ENCODE results near the gene GCK.

DNA sequence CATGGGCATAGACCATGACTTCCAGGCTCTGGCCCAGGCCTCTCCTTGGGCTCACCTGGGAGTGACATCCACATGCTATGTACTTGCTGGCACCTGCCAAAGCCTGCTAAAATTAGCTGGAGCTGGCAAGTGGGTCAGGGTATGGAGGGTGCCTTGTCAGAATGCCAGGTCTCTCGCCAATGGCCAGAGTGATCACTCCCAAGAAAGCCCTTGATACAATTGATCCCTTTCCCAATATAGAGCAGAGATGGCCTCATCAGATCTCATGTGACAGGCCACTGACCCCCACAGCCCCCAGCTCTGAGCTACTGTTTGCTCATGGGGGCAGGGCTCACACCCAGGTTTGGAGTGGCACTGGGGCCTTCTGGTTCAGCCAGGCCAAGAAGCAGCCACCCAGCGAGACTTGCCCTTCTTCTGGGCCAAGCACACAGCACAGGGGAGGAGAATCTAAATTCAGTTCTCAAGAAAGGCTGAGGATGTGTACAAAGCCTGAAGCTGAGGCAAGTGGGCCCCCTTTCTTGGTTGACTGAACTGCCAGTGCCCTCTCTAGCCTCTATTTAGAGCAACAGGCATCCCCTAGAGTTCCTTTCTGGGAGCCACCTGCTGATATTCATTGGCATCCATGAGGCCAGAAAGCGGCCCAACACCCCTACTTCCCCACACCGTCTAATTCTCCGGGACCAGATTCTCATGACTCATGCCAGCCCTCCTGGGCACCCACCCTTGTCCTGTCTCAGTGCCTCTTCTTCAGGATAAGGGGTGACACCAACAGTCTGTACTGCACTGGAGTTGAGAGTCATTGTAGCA lies 29.2 kb downstream of the GCK start:
- TF ChIP-seq, protein P1, sequence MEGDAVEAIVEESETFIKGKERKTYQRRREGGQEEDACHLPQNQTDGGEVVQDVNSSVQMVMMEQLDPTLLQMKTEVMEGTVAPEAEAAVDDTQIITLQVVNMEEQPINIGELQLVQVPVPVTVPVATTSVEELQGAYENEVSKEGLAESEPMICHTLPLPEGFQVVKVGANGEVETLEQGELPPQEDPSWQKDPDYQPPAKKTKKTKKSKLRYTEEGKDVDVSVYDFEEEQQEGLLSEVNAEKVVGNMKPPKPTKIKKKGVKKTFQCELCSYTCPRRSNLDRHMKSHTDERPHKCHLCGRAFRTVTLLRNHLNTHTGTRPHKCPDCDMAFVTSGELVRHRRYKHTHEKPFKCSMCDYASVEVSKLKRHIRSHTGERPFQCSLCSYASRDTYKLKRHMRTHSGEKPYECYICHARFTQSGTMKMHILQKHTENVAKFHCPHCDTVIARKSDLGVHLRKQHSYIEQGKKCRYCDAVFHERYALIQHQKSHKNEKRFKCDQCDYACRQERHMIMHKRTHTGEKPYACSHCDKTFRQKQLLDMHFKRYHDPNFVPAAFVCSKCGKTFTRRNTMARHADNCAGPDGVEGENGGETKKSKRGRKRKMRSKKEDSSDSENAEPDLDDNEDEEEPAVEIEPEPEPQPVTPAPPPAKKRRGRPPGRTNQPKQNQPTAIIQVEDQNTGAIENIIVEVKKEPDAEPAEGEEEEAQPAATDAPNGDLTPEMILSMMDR (IDR thresholded peaks at IDR 0.05; ENCODE audit: low read depth, low read length, poor library complexity, severe bottlenecking) = no peak
- TF ChIP-seq EZH2phosphoT487 (IDR thresholded peaks at IDR 0.05; ENCODE audit: borderline replicate concordance, low read length) = no peak
